IPS-18c (cell line): ENCODE results near the gene PRKG1.

Experiments used
- H3K4me3 ChIP-seq: 2 replicates; pipeline ENCODE4 v1.7.0; 2013; ENCODE audit warnings: low read depth, mild to moderate bottlenecking, low read length, moderate library complexity; ENCODE audit not compliant: insufficient read depth
- H3K9me3 ChIP-seq: one replicate; pipeline ENCODE4 v1.6.1; 2013; ENCODE audit warnings: mild to moderate bottlenecking, low read length, moderate library complexity; ENCODE audit not compliant: control insufficient read depth, insufficient read depth

The PRKG1 gene

GRCh38 chr10:52343439-52343838 lies 1269.2 kb downstream of the PRKG1 start:
- H3K9me3 ChIP-seq: no peaks in the 10 kb centered on the region
- H3K4me3 ChIP-seq: no peak overlapping the region

- Histone ChIP-seq H3K4me3 (no peak overlapping the region; the same call in 1 of the 2 replicates), H3K9me3 (no peaks in the 10 kb centered on the region)
These were observed 1272.4 kb downstream of the PRKG1 start for GRCh38 chr10:52346394-52347326.

DNA sequence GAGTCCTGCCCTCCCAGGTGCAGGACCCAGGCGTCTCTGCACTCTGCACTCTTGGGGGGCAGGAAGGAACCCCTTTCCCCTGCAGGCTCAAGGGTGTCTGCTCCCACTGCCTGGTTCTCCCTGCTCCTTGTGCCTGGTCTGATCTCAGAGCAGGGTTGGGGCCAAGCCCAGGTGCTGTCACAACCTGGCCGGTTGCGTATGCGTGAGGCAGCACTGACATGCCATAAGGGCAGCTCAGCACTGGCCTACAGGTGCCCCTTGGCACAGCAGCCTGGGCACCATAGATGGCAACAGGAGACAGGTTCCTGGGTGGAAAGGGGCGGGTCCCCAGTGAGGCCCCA lies 1273.0 kb downstream of the PRKG1 start:
- Histone ChIP-seq H3K9me3 (no peaks in the 10 kb centered on the region), H3K4me3 (no peak overlapping the region)
